Measurements from ENCODE around the gene ADH5. TPM values are rescaled to one million over a fixed set of nuclear protein-coding genes. Genes with fewer than 3 reads are reported as not detected.

ADH5 gene
- total and polyA plus RNA-seq, 2 donors from 2014 or later, result 139 to 270 TPM

GRCh38 chr4:99054428-99054994 lies 34.1 kb downstream of the ADH5 start:
- FAIRE-seq (no peak), DNase-seq (peak in 1 of 5 donors; percentile 25)
- Histone ChIP-seq H3K36me3 (ENCODE audit: control insufficient read depth in 2 of 3, insufficient read depth in 3 of 3, low read length in 3 of 3) (peaks cover 7 to 13% (median 11%) of the 10 kb centered on the region in 3 donors), H3K4me3 (ENCODE audit: low read length in 3 of 3) (no peak overlapping the region), H3K27me3 (ENCODE audit: control insufficient read depth, insufficient read depth, low read length) (no peaks in the 10 kb centered on the region), H3K27ac (ENCODE audit: low read depth in 2 of 2, low read length in 2 of 2) (no peak overlapping the region), H3K9me3 (ENCODE audit: control insufficient read depth in 2 of 3, insufficient read depth in 1 of 3, low read length in 3 of 3) (no peaks in the 10 kb centered on the region), H3K4me1 (ENCODE audit: control insufficient read depth in 2 of 3, insufficient read depth in 2 of 3, low read depth in 1 of 3, low read length in 3 of 3) (peaks cover 0 to 8% (median 0%) of the 10 kb centered on the region in 3 donors), H3K9ac (ENCODE audit: low read length in 3 of 3) (no peak overlapping the region)
- TF ChIP-seq CTCF (IDR thresholded peaks at IDR 0.05; ENCODE audit: borderline replicate concordance, extremely low read depth, insufficient read depth), result no peak
- intact Hi-C loops (cut with DNase I), result loop anchor here (10.0 kb wide), 1 partner anchor 50 kb away; no protein-coding TSS in a partner anchor

- Histone ChIP-seq H3K27me3 (ENCODE audit: control insufficient read depth, insufficient read depth, low read length) (no peaks in the 10 kb centered on the region), H3K4me3 (ENCODE audit: low read length in 3 of 3) (no peak overlapping the region), H3K9ac (ENCODE audit: low read length in 3 of 3) (no peak overlapping the region), H3K36me3 (ENCODE audit: control insufficient read depth in 2 of 3, insufficient read depth in 3 of 3, low read length in 3 of 3) (peaks cover 7 to 9% (median 8%) of the 10 kb centered on the region in 3 donors), H3K9me3 (ENCODE audit: control insufficient read depth in 2 of 3, insufficient read depth in 1 of 3, low read length in 3 of 3) (no peaks in the 10 kb centered on the region), H3K27ac (ENCODE audit: low read depth in 2 of 2, low read length in 2 of 2) (no peak overlapping the region), H3K4me1 (ENCODE audit: control insufficient read depth in 2 of 3, insufficient read depth in 2 of 3, low read depth in 1 of 3, low read length in 3 of 3) (peaks cover 0 to 8% (median 0%) of the 10 kb centered on the region in 3 donors)
- DNase-seq, result no peak
- intact Hi-C loops (cut with DNase I), result loop anchor here (10.0 kb wide), 1 partner anchor 48 kb away; no protein-coding TSS in a partner anchor
- FAIRE-seq, result no peak
- TF ChIP-seq CTCF (IDR thresholded peaks at IDR 0.05; ENCODE audit: borderline replicate concordance, extremely low read depth, insufficient read depth), result no peak
Observed at GRCh38 chr4:99052902-99053301, 35.7 kb downstream of the ADH5 start.

- H3K9me3 ChIP-seq (ENCODE audit: control insufficient read depth in 2 of 3, insufficient read depth in 1 of 3, low read length in 3 of 3), result no peaks in the 10 kb centered on the region
- H3K4me3 ChIP-seq (ENCODE audit: low read length in 3 of 3), result no peak overlapping the region
- no peak for DNase-seq
- no peak overlapping the region for H3K27ac ChIP-seq (ENCODE audit: low read depth in 2 of 2, low read length in 2 of 2)
- no peak for FAIRE-seq
- H3K4me1 ChIP-seq (ENCODE audit: control insufficient read depth in 2 of 3, insufficient read depth in 2 of 3, low read depth in 1 of 3, low read length in 3 of 3), result no peaks in the 10 kb centered on the region
- H3K27me3 ChIP-seq (ENCODE audit: control insufficient read depth, insufficient read depth, low read length), result no peaks in the 10 kb centered on the region
- H3K36me3 ChIP-seq (ENCODE audit: control insufficient read depth in 2 of 3, insufficient read depth in 3 of 3, low read length in 3 of 3), result peaks cover 6 to 9% (median 8%) of the 10 kb centered on the region in 3 donors
- intact Hi-C loops (cut with DNase I), result no loop called here
- no peak overlapping the region for H3K9ac ChIP-seq (ENCODE audit: low read length in 3 of 3)
- no peak for TF ChIP-seq CTCF (IDR thresholded peaks at IDR 0.05; ENCODE audit: borderline replicate concordance, extremely low read depth, insufficient read depth)
Observed at GRCh38 chr4:99047710-99048109, 40.9 kb downstream of the ADH5 start.

All from kidney (tissue), 14 donors.